IMR-90 (cell line): ENCODE results near the gene LRRC47. TPM values are rescaled to one million over a fixed set of nuclear protein-coding genes. Genes with fewer than 3 reads are reported as not detected.

ENCODE experiments used
- ATAC-seq: fragments of 200-7000 bp; cut with Tn5 transposase; 2 replicates; pipeline ENCODE4 v1.9.1; 2020; ENCODE audit warnings: low read depth, mild to moderate bottlenecking, moderate library complexity
- BruUV-seq: library from RNA; stranded (reverse); fragments of 400-500 nt; replicated peaks from 2 replicates; lab custom pipeline; 2021; lab: Mats Ljungman, UMichigan
- CTCF ChIA-PET: fragments of 300-600 bp; formaldehyde crosslinking; extraction: SDS; loops from one replicate; lab custom pipeline; 2021; ENCODE audit warnings: antibody characterized with exemption; lab: Yijun Ruan, JAX
- POLR2A ChIA-PET: fragments of 300-600 bp; sonication (Branson Sonifier 250); formaldehyde crosslinking; loops from one replicate; lab custom pipeline; 2022; ENCODE audit warnings: antibody characterized with exemption; ENCODE audit not compliant: unreplicated experiment; lab: Charles Lee
- DNase-seq: peaks from one replicate; pipeline ENCODE4 v3.0.0; 2013
- H2AFZ ChIP-seq: replicated peaks from 2 replicates; pipeline ENCODE3; 2013; ENCODE audit warnings: low read length, mild to moderate bottlenecking; ENCODE audit not compliant: poor library complexity
- H2AK5ac ChIP-seq: 2 replicates; pipeline ENCODE4 v1.6.1; 2013; ENCODE audit warnings: low read depth, low read length, inconsistent platforms
- H2AK9ac ChIP-seq: replicated peaks from 2 replicates; pipeline ENCODE3; 2013; ENCODE audit warnings: mild to moderate bottlenecking, low read depth, low read length, moderate library complexity; ENCODE audit not compliant: poor library complexity
- H2BK120ac ChIP-seq: 2 replicates; pipeline ENCODE4 v1.6.1; 2013; ENCODE audit warnings: low read depth, low read length, inconsistent platforms
- H2BK15ac ChIP-seq: 3 replicates; pipeline ENCODE4 v1.6.1; 2013; ENCODE audit warnings: low read depth, low read length, inconsistent platforms
- H2BK20ac ChIP-seq: 2 replicates; pipeline ENCODE4 v1.6.1; 2013; ENCODE audit warnings: low read depth, mild to moderate bottlenecking, inconsistent platforms, low read length, moderate library complexity
- H2BK5ac ChIP-seq: 2 replicates; pipeline ENCODE4 v1.6.1; 2013; ENCODE audit warnings: mild to moderate bottlenecking, low read depth, low read length, inconsistent platforms; ENCODE audit not compliant: poor library complexity, severe bottlenecking
- H3K14ac ChIP-seq: replicated peaks from 2 replicates; pipeline ENCODE4 v1.6.1; 2013; ENCODE audit warnings: low read depth, low read length, inconsistent platforms
- H3K18ac ChIP-seq: 2 replicates; pipeline ENCODE4 v1.6.1; 2013; ENCODE audit warnings: low read depth, low read length, control low read depth
- H3K23ac ChIP-seq: 2 replicates; pipeline ENCODE4 v1.6.1; 2013; ENCODE audit warnings: low read depth, low read length, inconsistent platforms
- H3K27ac ChIP-seq: 2 replicates; pipeline ENCODE4 v1.5.1; 2013; ENCODE audit warnings: mild to moderate bottlenecking, control low read depth, low read length; ENCODE audit not compliant: insufficient read depth
- H3K27me3 ChIP-seq: 2 replicates; pipeline ENCODE4 v1.6.1; 2013; ENCODE audit warnings: low read length; ENCODE audit not compliant: control insufficient read depth, insufficient read depth
- H3K36me3 ChIP-seq: 2 replicates; pipeline ENCODE4 v1.6.1; 2013; ENCODE audit warnings: low read length, mixed read lengths; ENCODE audit not compliant: control insufficient read depth, insufficient read depth
- H3K4ac ChIP-seq: 2 replicates; pipeline ENCODE4 v1.6.1; 2013; ENCODE audit warnings: low read depth, low read length, inconsistent platforms
- H3K4me1 ChIP-seq: 2 replicates; pipeline ENCODE4 v1.6.1; 2013; ENCODE audit warnings: low read length, mixed read lengths; ENCODE audit not compliant: control insufficient read depth, insufficient read depth
- H3K4me2 ChIP-seq: 2 replicates; pipeline ENCODE4 v1.6.1; 2013; ENCODE audit warnings: low read depth, mild to moderate bottlenecking, control low read depth, low read length, moderate library complexity
- H3K4me3 ChIP-seq: 2 replicates; pipeline ENCODE4 v1.5.1; 2013; ENCODE audit warnings: low read depth, mild to moderate bottlenecking, control low read depth, low read length, moderate library complexity; ENCODE audit not compliant: insufficient read depth
- H3K56ac ChIP-seq: 2 replicates; pipeline ENCODE4 v1.6.1; 2013; ENCODE audit warnings: low read length, inconsistent platforms; ENCODE audit not compliant: insufficient read depth; ENCODE audit errors: extremely low read depth
- H3K79me1 ChIP-seq, 2 experiments: 2 replicates each; pipeline ENCODE4 v1.6.1; 2013; ENCODE audit warnings: low read length in 2 of 2, inconsistent platforms in 1 of 2, low read depth in 1 of 2
- H3K9ac ChIP-seq: 2 replicates; pipeline ENCODE4 v1.6.1; 2013; ENCODE audit warnings: low read depth, low read length, control low read depth
- H3K9me1 ChIP-seq: 2 replicates; pipeline ENCODE4 v1.6.1; 2013; ENCODE audit warnings: low read length, inconsistent platforms; ENCODE audit not compliant: insufficient read depth
- H3K9me3 ChIP-seq: 2 replicates; pipeline ENCODE4 v1.6.1; 2013; ENCODE audit warnings: low read length; ENCODE audit not compliant: control insufficient read depth, insufficient read depth
- H4K20me1 ChIP-seq: 2 replicates; pipeline ENCODE4 v1.6.1; 2013; ENCODE audit warnings: low read length, inconsistent platforms; ENCODE audit not compliant: insufficient read depth
- H4K5ac ChIP-seq: 2 replicates; pipeline ENCODE4 v1.6.1; 2013; ENCODE audit warnings: mild to moderate bottlenecking, low read depth, low read length, control low read depth
- H4K8ac ChIP-seq, 2 experiments: 2 replicates each; pipeline ENCODE4 v1.6.1; 2013; ENCODE audit warnings: low read depth in 2 of 2, low read length in 2 of 2, control low read depth in 1 of 2, inconsistent platforms in 1 of 2
- H4K91ac ChIP-seq: 2 replicates; pipeline ENCODE4 v1.6.1; 2013; ENCODE audit warnings: low read depth, low read length, inconsistent platforms; ENCODE audit not compliant: insufficient read depth
- BHLHE40 ChIP-seq: fragments of 150-350 bp; IDR thresholded peaks from 2 replicates; pipeline ENCODE4 v1.6.1; 2016; ENCODE audit warnings: mild to moderate bottlenecking, low read depth, low read length
- RAD21 ChIP-seq: IDR thresholded peaks from 2 replicates; pipeline ENCODE4 v1.6.1; 2012; ENCODE audit warnings: low read length, improper control_type of control experiment
- RCOR1 ChIP-seq: IDR thresholded peaks from 2 replicates; pipeline ENCODE4 v1.6.1; 2012; ENCODE audit warnings: mild to moderate bottlenecking, low read length, improper control_type of control experiment; ENCODE audit not compliant: insufficient replicate concordance
- SMC3 ChIP-seq: fragments of 150-350 bp; IDR thresholded peaks from 2 replicates; pipeline ENCODE4 v1.6.1; 2016; ENCODE audit warnings: low read depth, mild to moderate bottlenecking, antibody characterized with exemption, low read length, moderate library complexity
- WGBS, 2 experiments: methylation state at CpG; one replicate each; pipeline versions ENCODE4 v1.1.5 to v1.1.7; 2013; ENCODE audit warnings: missing lambda C conversion rate in 2 of 2; ENCODE audit not compliant: insufficient read length in 1 of 2; ENCODE audit errors: extremely low coverage in 2 of 2; 5-methylcytosine and 5-hydroxymethylcytosine counted together
- dilution Hi-C: fragments of 300-500 bp; cut with HindIII; formaldehyde crosslinking; loops from one replicate; pipeline ENCODE4 v1.14.3; 2018; ENCODE audit warnings: low sequenced_read_pairs; ENCODE audit not compliant: unreplicated experiment
- in situ Hi-C: fragments of 300-500 bp; cut with MboI; formaldehyde crosslinking; loops from 3 replicates; pipeline ENCODE4 v1.14.3; 2019; ENCODE audit warnings: low sequenced_read_pairs, inconsistent platforms, mixed read lengths
- intact Hi-C: fragments of 100-400 bp; cut with micrococcal nuclease; formaldehyde crosslinking; loops from 2 replicates; pipeline ENCODE4 v1.10.0; 2022
- polyA plus RNA-seq, 3 experiments: library from polyadenylated mRNA; depleted of rRNA; stranded (reverse); fragments of >200 nt; gene quantifications; 2 replicates each; pipeline ENCODE4 v1.2.3, GENCODE V29; 2012; ENCODE audit warnings: low replicate concordance in 1 of 3
- total RNA-seq: library from RNA; depleted of rRNA; stranded (reverse); fragments of >200 nt; gene quantifications from 2 replicates; pipeline ENCODE4 v1.2.3, GENCODE V29; 2012
- TF ChIP-seq, protein P1 (sequence below): fragments of 150-350 bp; IDR thresholded peaks from 2 replicates; pipeline ENCODE4 v1.6.1; 2017; ENCODE audit warnings: mild to moderate bottlenecking, antibody characterized with exemption, low read length, low read depth

Gene LRRC47
- total and polyA plus RNA-seq, 2 of the 4 experiments (the other 2 are of a cell fraction) = 15.2 to 19.7 TPM

DNA sequence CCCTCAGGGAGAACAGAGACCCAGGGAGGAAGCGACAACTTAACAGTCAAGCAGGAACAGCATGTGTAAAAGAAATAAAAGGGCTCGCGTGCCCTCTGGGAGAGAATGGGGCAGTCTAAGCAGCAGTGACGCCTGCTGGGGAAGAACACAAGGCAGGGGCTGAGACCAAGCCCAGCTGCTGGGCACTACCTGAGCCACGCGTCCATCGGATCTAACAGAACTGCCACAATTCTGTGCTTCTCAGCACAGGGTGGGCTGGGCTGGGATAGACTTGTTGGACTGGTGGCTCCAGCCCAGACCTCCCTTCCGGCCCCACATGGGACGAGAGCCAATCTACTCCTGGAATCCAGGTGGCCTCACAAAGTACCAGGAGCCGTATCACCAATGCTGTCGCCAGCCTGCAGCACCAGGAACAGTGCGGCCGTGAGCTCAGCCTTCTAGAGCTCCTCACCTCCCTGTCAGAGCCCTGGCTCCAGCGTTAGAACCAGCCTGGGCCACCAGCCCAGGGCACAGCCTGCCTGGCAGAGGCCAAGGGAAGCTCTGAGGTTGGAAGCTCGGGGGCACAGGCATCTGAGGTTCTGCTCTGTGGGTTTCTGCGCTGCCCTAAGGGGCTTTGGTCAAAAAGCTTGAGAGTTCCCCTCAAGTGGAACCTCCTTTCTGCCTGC lies 7.4 kb downstream of the LRRC47 start (continued):
- TF ChIP-seq RAD21 (no peak), BHLHE40 (no peak)

DNA sequence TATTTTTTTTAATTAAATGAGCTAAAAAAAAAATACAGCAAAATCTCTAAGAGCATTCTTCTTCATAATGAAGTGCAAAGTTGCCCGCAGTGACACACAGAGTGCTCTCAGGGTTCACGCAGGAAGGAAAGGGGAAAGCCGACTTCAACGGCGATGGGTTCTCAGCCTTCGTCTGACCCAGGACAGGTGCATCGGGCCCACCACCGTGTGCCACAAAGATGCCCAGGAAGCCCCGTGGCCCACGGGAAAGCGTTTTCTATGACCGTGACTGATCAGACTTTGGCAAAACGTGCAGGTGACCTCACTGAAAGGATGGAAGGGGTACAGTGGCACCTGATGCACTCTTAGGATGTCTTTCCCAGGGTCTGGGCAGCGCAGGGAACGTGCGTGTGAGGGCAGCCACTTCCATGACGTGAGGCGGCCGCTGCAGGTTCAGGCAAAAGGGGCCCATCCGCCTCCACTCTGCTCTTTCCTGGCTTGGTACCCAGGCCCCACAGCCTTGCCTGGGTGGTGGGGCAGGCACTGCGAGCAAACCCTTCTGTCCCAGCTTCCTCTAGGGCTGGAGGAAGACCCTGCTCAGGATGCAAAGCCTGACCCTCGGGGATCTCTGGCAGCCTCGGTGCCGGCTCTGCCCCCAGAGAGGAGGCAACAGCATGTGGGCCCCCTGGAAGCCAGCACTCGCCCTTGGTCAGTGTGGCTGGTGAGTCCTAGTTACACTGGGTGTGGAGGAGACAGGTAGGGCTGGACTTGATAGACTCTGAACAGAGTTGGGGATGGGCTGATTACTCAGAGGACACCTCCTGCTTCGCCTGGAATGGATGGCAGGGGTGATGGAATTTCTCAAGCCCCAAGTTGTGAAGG lies 8.3 kb downstream of the LRRC47 start:
- Histone ChIP-seq H3K14ac (no peak overlapping the region), H2AK5ac (no peak overlapping the region), H3K4me1 (no peaks in the 10 kb centered on the region), H3K9ac (no peak overlapping the region), H4K8ac (no peak overlapping the region), H2BK20ac (no peak overlapping the region), H4K5ac (no peak overlapping the region), H3K23ac (no peak overlapping the region), H3K9me1 (no peaks in the 10 kb centered on the region), H3K79me1 (peaks cover 11 to 40% of the 10 kb centered on the region in 2 experiments), H2AK9ac (peak overlapping the region; percentile 16), H2BK5ac (no peak overlapping the region), H3K4ac (no peak overlapping the region), H2BK15ac (no peak overlapping the region), H2BK120ac (no peak overlapping the region), H3K4me2 (no peak overlapping the region), H3K36me3 (peaks cover 53% of the 10 kb centered on the region), H3K56ac (no peak overlapping the region), H3K27ac (no peak overlapping the region), H3K9me3 (no peaks in the 10 kb centered on the region), H3K27me3 (no peaks in the 10 kb centered on the region), H4K20me1 (peaks cover 48% of the 10 kb centered on the region), H4K91ac (no peak overlapping the region), H2AFZ (no peak overlapping the region), H3K4me3 (no peak overlapping the region), H3K18ac (no peak overlapping the region)
- ATAC-seq (no peak), DNase-seq (no peak)
- dilution Hi-C loops = no loop called here
- in situ Hi-C loops = no loop called here
- CTCF ChIA-PET = no interaction called here
- POLR2A ChIA-PET = no interaction called here
- no TSS peak for BruUV-seq
- intact Hi-C loops = no loop called here
- 97% methylated on average over 12 of the region's 26 CpGs; no CpG with 5 or more reads in 1 of the 2 experiments for WGBS, 2 experiments
- TF ChIP-seq, protein P1, sequence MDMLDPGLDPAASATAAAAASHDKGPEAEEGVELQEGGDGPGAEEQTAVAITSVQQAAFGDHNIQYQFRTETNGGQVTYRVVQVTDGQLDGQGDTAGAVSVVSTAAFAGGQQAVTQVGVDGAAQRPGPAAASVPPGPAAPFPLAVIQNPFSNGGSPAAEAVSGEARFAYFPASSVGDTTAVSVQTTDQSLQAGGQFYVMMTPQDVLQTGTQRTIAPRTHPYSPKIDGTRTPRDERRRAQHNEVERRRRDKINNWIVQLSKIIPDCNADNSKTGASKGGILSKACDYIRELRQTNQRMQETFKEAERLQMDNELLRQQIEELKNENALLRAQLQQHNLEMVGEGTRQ = no peak
- TF ChIP-seq BHLHE40 = no peak
- no peak for TF ChIP-seq SMC3
- TF ChIP-seq RCOR1 = no peak
